Skin of body (tissue), 2 donors: Measurements from ENCODE around the gene IBSP. TPM values are rescaled to one million over a fixed set of nuclear protein-coding genes. Genes with fewer than 3 reads are reported as not detected.
A peak's percentile ranks its signal among the peaks of the same experiment; 100 is the strongest.

Experiments
- DNase-seq: peaks from one replicate; lab custom pipeline; 2025; lab: John Stamatoyannopoulos, UW
- total RNA-seq: library from RNA; depleted of rRNA; stranded (reverse); fragments of >200 nt; gene quantifications from one replicate; pipeline ENCODE4 v1.2.3, GENCODE V29; 2014

IBSP gene
- total RNA-seq, 1 donor from 2014 or later: 0.30 TPM

- DNase-seq: no peak
Observed at GRCh38 chr4:87838205-87838604, 38.9 kb downstream of the IBSP start.

- DNase-seq: peak; percentile 28
Observed at GRCh38 chr4:87838890-87839591, 39.7 kb downstream of the IBSP start.

GRCh38 chr4:87839592-87839946, 40.2 kb downstream of the IBSP start:
- DNase-seq: no peak

- DNase-seq: no peak
Observed at GRCh38 chr4:87840149-87840548, 40.8 kb downstream of the IBSP start.

DNA sequence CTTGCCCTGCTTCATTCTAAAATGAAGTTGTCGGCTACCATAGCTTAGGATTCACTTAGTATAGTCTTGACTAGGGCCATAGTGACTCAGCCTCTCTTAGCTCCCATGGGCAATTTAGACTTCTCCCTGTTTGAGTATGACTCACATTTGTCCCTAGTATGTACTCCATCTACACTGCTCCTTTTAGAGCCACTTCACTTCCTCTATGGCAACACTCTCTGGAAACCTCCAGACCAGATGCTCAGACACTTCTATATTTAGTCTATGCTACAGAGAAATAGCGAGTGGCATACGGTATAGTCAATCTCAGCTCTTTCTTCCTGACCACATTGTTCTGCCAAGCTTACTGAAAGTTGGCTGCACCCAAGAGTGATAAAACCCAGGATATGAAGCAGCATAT, 44.6 kb downstream of the IBSP start:
- peak; percentile 16 for DNase-seq

DNA sequence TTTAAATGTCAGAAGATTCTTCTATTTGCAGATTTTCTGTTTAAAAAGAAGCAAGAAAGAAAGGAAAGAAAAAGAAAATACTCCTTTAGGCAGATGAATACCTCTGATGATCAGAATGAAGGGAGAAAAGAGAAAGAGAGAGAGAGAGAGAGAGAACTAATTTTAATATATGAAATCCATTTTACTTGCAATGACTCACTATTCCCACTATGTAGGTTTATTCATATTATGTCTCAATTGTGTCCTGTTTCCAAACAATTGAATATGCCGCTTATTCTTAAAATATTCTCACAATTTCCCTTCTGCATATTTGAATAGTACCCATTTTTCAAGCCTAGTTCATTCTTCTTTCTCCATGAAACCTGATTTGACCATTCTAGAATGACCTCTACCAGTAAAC, 45.1 kb downstream of the IBSP start:
- DNase-seq: no peak

DNA sequence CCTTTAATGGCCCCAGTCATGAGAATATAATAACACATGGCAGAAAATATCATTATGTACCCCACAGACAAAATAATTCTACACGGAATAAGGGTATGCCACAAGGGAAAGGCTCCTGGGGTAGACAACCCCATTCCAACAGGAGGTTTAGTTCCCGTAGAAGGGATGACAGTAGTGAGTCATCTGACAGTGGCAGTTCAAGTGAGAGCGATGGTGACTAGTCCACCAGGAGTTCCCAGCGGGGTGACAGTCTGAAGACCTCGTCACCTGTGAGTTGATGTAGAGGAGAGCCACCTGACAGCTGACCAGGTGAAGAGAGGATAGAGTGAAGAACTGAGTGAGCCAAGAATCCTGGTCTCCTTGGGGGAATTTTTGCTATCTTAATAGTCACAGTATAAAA, 46.9 kb downstream of the IBSP start:
- no peak for DNase-seq

- no peak for DNase-seq
Observed at GRCh38 chr4:87848622-87849351, 49.4 kb downstream of the IBSP start.

GRCh38 chr4:87849612-87850011, 50.3 kb downstream of the IBSP start:
- no peak for DNase-seq

DNA sequence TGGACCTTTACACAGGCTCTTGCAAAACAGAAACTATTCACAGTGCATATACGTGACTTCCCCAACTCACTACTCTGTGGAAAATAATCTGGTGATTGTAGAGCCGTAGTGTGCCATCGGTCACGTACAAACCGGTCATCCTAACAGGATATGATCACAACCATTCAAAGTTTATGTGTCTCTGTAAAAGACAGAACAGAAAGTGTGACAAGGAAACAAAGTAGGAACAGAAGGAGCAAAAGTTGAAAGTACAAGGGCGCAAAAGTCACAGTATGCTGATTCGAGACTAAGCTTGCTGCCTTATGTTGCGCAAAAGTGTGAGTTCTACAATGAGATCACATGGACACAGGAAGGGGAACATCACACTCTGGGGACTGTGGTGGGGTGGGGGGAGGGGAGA, 52.0 kb downstream of the IBSP start:
- no peak for DNase-seq

- no peak for DNase-seq
Observed at GRCh38 chr4:87851953-87852352, 52.6 kb downstream of the IBSP start.

GRCh38 chr4:87853108-87853507, 53.8 kb downstream of the IBSP start:
- DNase-seq: peak; percentile 23

- DNase-seq: no peak
Observed at GRCh38 chr4:87853891-87854290, 54.5 kb downstream of the IBSP start.

DNA sequence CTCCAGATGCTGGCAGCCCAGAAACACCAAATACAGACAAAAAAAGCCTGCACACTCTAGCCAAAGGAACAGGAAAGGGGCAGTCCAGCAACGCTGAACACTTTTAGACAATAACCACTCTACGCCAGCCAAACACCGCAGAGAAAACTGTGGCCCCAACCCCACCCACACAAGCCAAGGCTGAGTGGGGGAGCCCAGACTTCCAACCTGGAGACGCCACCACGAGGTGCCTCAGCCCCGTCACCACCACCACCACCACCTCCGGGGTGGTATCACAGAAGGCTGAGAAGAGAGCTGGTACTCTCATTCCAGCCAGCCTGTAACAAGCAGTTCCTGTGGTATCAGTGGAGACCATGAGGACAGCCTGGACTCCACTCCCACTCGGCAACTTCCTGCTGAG, 56.2 kb downstream of the IBSP start:
- no peak for DNase-seq

GRCh38 chr4:87856816-87857215, 57.5 kb downstream of the IBSP start:
- DNase-seq: no peak

DNA sequence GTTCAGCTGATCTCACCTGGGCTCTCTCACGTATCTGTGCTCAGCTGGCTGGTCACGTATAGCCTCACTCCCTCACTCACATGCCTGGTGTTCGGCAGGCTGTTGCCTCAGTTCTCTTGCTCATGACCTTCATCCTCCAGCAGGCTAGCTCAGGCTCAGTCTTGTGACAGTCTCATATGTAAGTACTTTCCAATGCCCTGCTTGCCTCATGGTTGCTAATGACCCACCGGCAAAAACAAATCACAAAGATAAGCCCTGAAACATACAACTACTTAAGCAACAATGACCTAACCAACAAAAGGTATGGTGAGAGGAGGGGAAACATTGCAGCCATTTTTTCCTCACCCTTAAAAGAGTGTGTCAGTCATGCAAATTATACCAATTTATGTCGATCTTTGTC, 58.4 kb downstream of the IBSP start:
- no peak for DNase-seq

Other genes starting within 250 kb of the IBSP start
- gene DSPP, start 191.0 kb upstream of the IBSP start, total RNA-seq: not detected
- gene DMP1, start 149.3 kb upstream of the IBSP start, total RNA-seq: not detected
- gene MEPE, start 33.4 kb downstream of the IBSP start, total RNA-seq: not detected
- 253 TPM for gene SPP1, start 176.2 kb downstream of the IBSP start, total RNA-seq
- gene PKD2, start 208.1 kb downstream of the IBSP start, total RNA-seq: 33.4 TPM